HepG2 (cell line): ENCODE measurements around the gene ASXL1. TPM values are rescaled to one million over a fixed set of nuclear protein-coding genes. Genes with fewer than 3 reads are reported as not detected.

Source experiments
- BCL3 ChIP-seq: sonication (generic); formaldehyde crosslinking; IDR thresholded peaks from 2 replicates; pipeline ENCODE4 v1.5.1; 2020; ENCODE audit warnings: mild to moderate bottlenecking, missing genetic modification reagents, moderate library complexity
- EED ChIP-seq: sonication (generic); formaldehyde crosslinking; IDR thresholded peaks from 2 replicates; pipeline ENCODE4 v1.5.0; 2020; ENCODE audit warnings: mild to moderate bottlenecking, missing genetic modification reagents
- ETV6 ChIP-seq: sonication (generic); formaldehyde crosslinking; conservative IDR thresholded peaks from 2 replicates; pipeline ENCODE4 v1.4.0; 2020; ENCODE audit warnings: missing genetic modification reagents
- GZF1 ChIP-seq: sonication (generic); formaldehyde crosslinking; IDR thresholded peaks from 2 replicates; pipeline ENCODE4 v1.5.1; 2020; ENCODE audit warnings: mild to moderate bottlenecking, missing genetic modification reagents
- HNRNPK ChIP-seq: fragments of 200-400 bp; formaldehyde crosslinking; IDR thresholded peaks from 2 replicates; pipeline ENCODE4 v1.6.1; 2018; ENCODE audit warnings: low read length, low read depth, moderate library complexity, mild to moderate bottlenecking; ENCODE audit not compliant: poor library complexity, severe bottlenecking
- HOXA7 ChIP-seq: sonication (generic); formaldehyde crosslinking; IDR thresholded peaks from 2 replicates; pipeline ENCODE4 v1.8.1; 2022; ENCODE audit warnings: mild to moderate bottlenecking, missing genetic modification reagents, moderate library complexity
- HOXA9 ChIP-seq: sonication (generic); formaldehyde crosslinking; IDR thresholded peaks from 2 replicates; pipeline ENCODE4 v1.8.1; 2022; ENCODE audit warnings: missing genetic modification reagents, mild to moderate bottlenecking, moderate library complexity, borderline replicate concordance
- JDP2 ChIP-seq: sonication (generic); formaldehyde crosslinking; IDR thresholded peaks from 2 replicates; pipeline ENCODE4 v1.8.1; 2022; ENCODE audit warnings: missing genetic modification reagents, borderline replicate concordance
- KLF6 ChIP-seq: IDR thresholded peaks from 2 replicates; pipeline ENCODE4 v1.8.0; 2016; ENCODE audit warnings: missing biosample characterization, missing genetic modification reagents
- KMT2B ChIP-seq: IDR thresholded peaks from 2 replicates; pipeline ENCODE4 v1.6.1; 2016; ENCODE audit warnings: missing genetic modification reagents, missing compliant biosample characterization
- POLR2A ChIP-seq, 2 experiments: IDR thresholded peaks; 2 replicates each; pipeline ENCODE4 v1.6.1; 2011; ENCODE audit warnings: low read depth in 2 of 2, low read length in 2 of 2, mild to moderate bottlenecking in 1 of 2, moderate library complexity in 1 of 2; ENCODE audit not compliant: insufficient read depth in 1 of 2
- RARG ChIP-seq: sonication (generic); formaldehyde crosslinking; IDR thresholded peaks from 2 replicates; pipeline ENCODE4 v1.4.0; 2020; ENCODE audit warnings: low read depth, mild to moderate bottlenecking, missing genetic modification reagents
- REL ChIP-seq: sonication (generic); formaldehyde crosslinking; conservative IDR thresholded peaks from 2 replicates; pipeline ENCODE4 v1.8.0; 2022; ENCODE audit warnings: mild to moderate bottlenecking, missing genetic modification reagents, moderate library complexity
- SNAPC5 ChIP-seq: sonication (generic); formaldehyde crosslinking; IDR thresholded peaks from 2 replicates; pipeline ENCODE4 v1.8.1; 2023; ENCODE audit warnings: mild to moderate bottlenecking, missing genetic modification reagents, borderline replicate concordance
- SP1 ChIP-seq, 2 experiments: fragments of 450-650 bp in 1 of 2; sonication (generic) in 1 of 2; formaldehyde crosslinking in 1 of 2; IDR thresholded peaks; 2 replicates each; pipeline versions ENCODE4 v1.4.0 to v1.6.1; 2016 to 2020; ENCODE audit warnings: missing genetic modification reagents in 1 of 2
- THAP11 ChIP-seq: IDR thresholded peaks from 2 replicates; pipeline ENCODE4 v1.6.1; 2016; ENCODE audit warnings: missing biosample characterization, missing genetic modification reagents
- TOE1 ChIP-seq: sonication (generic); formaldehyde crosslinking; IDR thresholded peaks from 2 replicates; pipeline ENCODE4 v1.4.0; 2020; ENCODE audit warnings: mild to moderate bottlenecking, missing genetic modification reagents
- ZBTB37 ChIP-seq: sonication (generic); formaldehyde crosslinking; IDR thresholded peaks from 2 replicates; pipeline ENCODE4 v1.4.0; 2020; ENCODE audit warnings: mild to moderate bottlenecking, missing genetic modification reagents
- ZFP36L1 ChIP-seq: sonication (generic); formaldehyde crosslinking; IDR thresholded peaks from 2 replicates; pipeline ENCODE4 v1.8.0; 2022; ENCODE audit warnings: mild to moderate bottlenecking, missing genetic modification reagents, moderate library complexity
- ZNF235 ChIP-seq: sonication (generic); formaldehyde crosslinking; IDR thresholded peaks from 2 replicates; pipeline ENCODE4 v1.8.1; 2023; ENCODE audit warnings: mild to moderate bottlenecking, missing genetic modification reagents, borderline replicate concordance
- ZNF382 ChIP-seq: sonication (generic); formaldehyde crosslinking; IDR thresholded peaks from 2 replicates; pipeline ENCODE4 v1.5.0; 2020; ENCODE audit warnings: missing genetic modification reagents, mild to moderate bottlenecking, borderline replicate concordance
- polyA plus RNA-seq, 8 experiments: library from polyadenylated mRNA; depleted of rRNA in 3 of 8; stranded (reverse) in 7 of 8; unstranded in 1 of 8; fragments of >200 nt; fragmentation: Illumina TruSeq in 4 of 8; extraction: Trizol in 4 of 8; gene quantifications; 2 replicates each; pipeline versions ENCODE4 v1.2.1 to v1.2.3, GENCODE V29; 2011 to 2016; ENCODE audit warnings: low read depth in 4 of 8, missing spikeins in 1 of 8, mixed read lengths in 1 of 8; ENCODE audit not compliant: insufficient read depth in 1 of 8
- total RNA-seq, 5 experiments: library from RNA; depleted of rRNA; stranded (reverse); fragments of >200 nt; fragmentation: Illumina TruSeq; extraction: Trizol; gene quantifications; 2 replicates each; pipeline ENCODE4 v1.2.3, GENCODE V29; 2016; ENCODE audit warnings: low read depth in 1 of 5
- TF ChIP-seq, protein P1 (sequence below): sonication (generic); formaldehyde crosslinking; conservative IDR thresholded peaks from 2 replicates; pipeline ENCODE4 v1.4.0; 2020; ENCODE audit warnings: missing genetic modification reagents
- TF ChIP-seq, protein P2 (sequence below): sonication (generic); formaldehyde crosslinking; IDR thresholded peaks from 2 replicates; pipeline ENCODE4 v1.5.1; 2020; ENCODE audit warnings: missing genetic modification reagents, mild to moderate bottlenecking, borderline replicate concordance

Gene ASXL1
- total and polyA plus RNA-seq, 2 of the 13 experiments (the other 11 are each of a cell fraction or from before 2014, with no cell fraction given), result 62.1 to 74.8 TPM

GRCh38 chr20:32358883-32359632 lies 927 bp downstream of the ASXL1 start (continued):
- TF ChIP-seq ETV6 (peak; percentile 98), SNAPC5 (CRISPR knock-in tag) (no peak), SP1 (IDR thresholded peaks at IDR 0.05) (no peak), SP1 (CRISPR knock-in tag; IDR thresholded peaks at IDR 0.05) (peak; percentile 44), EED (CRISPR knock-in tag) (peak; percentile 89), KMT2B (peak; percentile 60; the same call in 1 of the 2 replicates), ZBTB37 (no peak), ZNF382 (CRISPR knock-in tag) (no peak), HNRNPK (peak; percentile 75), BCL3 (CRISPR knock-in tag) (no peak; the same call in 1 of the 2 replicates), KLF6 (CRISPR knock-in tag) (peak; percentile 40; the same call in 1 of the 2 replicates), HOXA9 (CRISPR knock-in tag) (peak; percentile 77; the same call in 1 of the 2 replicates), HOXA7 (peak; percentile 51; the same call in 1 of the 2 replicates), ZNF235 (CRISPR knock-in tag) (no peak), REL (0 out of 2 replicates have a peak, but pooled peaks have one; percentile 51), TOE1 (CRISPR knock-in tag) (peak; percentile 26; the same call in 1 of the 2 replicates), RARG (CRISPR knock-in tag) (no peak), ZFP36L1 (CRISPR knock-in tag) (no peak), GZF1 (CRISPR knock-in tag) (peak; percentile 16; the same call in 1 of the 2 replicates), THAP11 (CRISPR knock-in tag) (peak; percentile 77), JDP2 (CRISPR knock-in tag) (no peak; the same call in 1 of the 2 replicates), POLR2A (IDR thresholded peaks at IDR 0.05; ENCODE audit: insufficient read depth in 1 of 2, low read depth in 2 of 2, low read length in 2 of 2) (peak; percentile 73 to 76)
- TF ChIP-seq, protein P1, sequence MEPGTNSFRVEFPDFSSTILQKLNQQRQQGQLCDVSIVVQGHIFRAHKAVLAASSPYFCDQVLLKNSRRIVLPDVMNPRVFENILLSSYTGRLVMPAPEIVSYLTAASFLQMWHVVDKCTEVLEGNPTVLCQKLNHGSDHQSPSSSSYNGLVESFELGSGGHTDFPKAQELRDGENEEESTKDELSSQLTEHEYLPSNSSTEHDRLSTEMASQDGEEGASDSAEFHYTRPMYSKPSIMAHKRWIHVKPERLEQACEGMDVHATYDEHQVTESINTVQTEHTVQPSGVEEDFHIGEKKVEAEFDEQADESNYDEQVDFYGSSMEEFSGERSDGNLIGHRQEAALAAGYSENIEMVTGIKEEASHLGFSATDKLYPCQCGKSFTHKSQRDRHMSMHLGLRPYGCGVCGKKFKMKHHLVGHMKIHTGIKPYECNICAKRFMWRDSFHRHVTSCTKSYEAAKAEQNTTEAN (CRISPR knock-in tag), result peak; percentile 24
- TF ChIP-seq, protein P2, sequence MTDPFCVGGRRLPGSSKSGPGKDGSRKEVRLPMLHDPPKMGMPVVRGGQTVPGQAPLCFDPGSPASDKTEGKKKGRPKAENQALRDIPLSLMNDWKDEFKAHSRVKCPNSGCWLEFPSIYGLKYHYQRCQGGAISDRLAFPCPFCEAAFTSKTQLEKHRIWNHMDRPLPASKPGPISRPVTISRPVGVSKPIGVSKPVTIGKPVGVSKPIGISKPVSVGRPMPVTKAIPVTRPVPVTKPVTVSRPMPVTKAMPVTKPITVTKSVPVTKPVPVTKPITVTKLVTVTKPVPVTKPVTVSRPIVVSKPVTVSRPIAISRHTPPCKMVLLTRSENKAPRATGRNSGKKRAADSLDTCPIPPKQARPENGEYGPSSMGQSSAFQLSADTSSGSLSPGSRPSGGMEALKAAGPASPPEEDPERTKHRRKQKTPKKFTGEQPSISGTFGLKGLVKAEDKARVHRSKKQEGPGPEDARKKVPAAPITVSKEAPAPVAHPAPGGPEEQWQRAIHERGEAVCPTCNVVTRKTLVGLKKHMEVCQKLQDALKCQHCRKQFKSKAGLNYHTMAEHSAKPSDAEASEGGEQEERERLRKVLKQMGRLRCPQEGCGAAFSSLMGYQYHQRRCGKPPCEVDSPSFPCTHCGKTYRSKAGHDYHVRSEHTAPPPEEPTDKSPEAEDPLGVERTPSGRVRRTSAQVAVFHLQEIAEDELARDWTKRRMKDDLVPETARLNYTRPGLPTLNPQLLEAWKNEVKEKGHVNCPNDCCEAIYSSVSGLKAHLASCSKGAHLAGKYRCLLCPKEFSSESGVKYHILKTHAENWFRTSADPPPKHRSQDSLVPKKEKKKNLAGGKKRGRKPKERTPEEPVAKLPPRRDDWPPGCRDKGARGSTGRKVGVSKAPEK (CRISPR knock-in tag), result peak; percentile 91; the same call in 1 of the 2 replicates
